K562 (cell line): ENCODE measurements around the gene MTREX. TPM values are rescaled to one million over a fixed set of nuclear protein-coding genes. Genes with fewer than 3 reads are reported as not detected.

Experiments used
- ATAC-seq: fragments of 200-7000 bp; cut with Tn5 transposase; 3 replicates; pipeline ENCODE4 v1.9.1; 2020; ENCODE audit warnings: moderate library complexity
- BruUV-seq: library from RNA; stranded (reverse); fragments of 400-500 nt; replicated peaks from 2 replicates; lab custom pipeline; 2021; lab: Mats Ljungman, UMichigan
- CTCF ChIA-PET: fragments of 300-600 bp; formaldehyde crosslinking; extraction: SDS; loops from one replicate; lab custom pipeline; 2021; ENCODE audit warnings: low intra/inter-chr PET ratio; lab: Yijun Ruan, JAX
- POLR2A ChIA-PET: fragments of 300-600, 350-650 bp; sonication (Branson Sonifier 250); formaldehyde crosslinking; extraction: SDS; loops from one replicate; lab custom pipeline; 2021; ENCODE audit warnings: antibody characterized with exemption, inconsistent platforms; lab: Yijun Ruan, JAX
- DNase-seq, 4 experiments: peaks; one replicate each; pipeline versions ENCODE4 v3.0.0 to v3.0.0-alpha.2; 2011 to 2018; ENCODE audit warnings: low spot score in 3 of 4, mixed read lengths in 3 of 4; ENCODE audit errors: extremely low read depth in 1 of 4
- FAIRE-seq: peaks from 2 replicates; lab custom pipeline; 2011; peaks lifted over from hg19 to GRCh38; lab: Jason Lieb, UNC
- H2AFZ ChIP-seq: 2 replicates; pipeline ENCODE4 v1.6.0; 2011; ENCODE audit warnings: low read depth, low read length, control low read depth, inconsistent platforms
- H3K27ac ChIP-seq: fragments of 200-600 bp; 3 replicates; pipeline ENCODE4 v1.8.0; 2011; ENCODE audit warnings: low read depth, mild to moderate bottlenecking, control low read depth, inconsistent platforms, low read length, moderate library complexity, mixed read lengths; ENCODE audit errors: extremely low read depth
- H3K27me3 ChIP-seq, 2 experiments: fragments of 300-600 bp in 1 of 2; 2 replicates in 1 of 2; 3 replicates in 1 of 2; pipeline versions ENCODE4 v1.6.0 to v1.8.0; 2011; ENCODE audit warnings: inconsistent platforms in 2 of 2, low read length in 2 of 2, mild to moderate bottlenecking in 1 of 2, mixed read lengths in 1 of 2, moderate library complexity in 1 of 2; ENCODE audit not compliant: control insufficient read depth in 2 of 2, insufficient read depth in 2 of 2
- H3K36me3 ChIP-seq: fragments of 300-600 bp; 3 replicates; pipeline ENCODE4 v1.8.0; 2011; ENCODE audit warnings: mild to moderate bottlenecking, low read length, inconsistent platforms; ENCODE audit not compliant: control insufficient read depth, insufficient read depth
- H3K4me1 ChIP-seq, 2 experiments: fragments of 200-600 bp in 1 of 2; replicated peaks in 1 of 2; 2 replicates in 1 of 2; 3 replicates in 1 of 2; pipeline versions ENCODE4 v1.5.1 to v1.8.0; 2011; ENCODE audit warnings: inconsistent platforms in 2 of 2, low read length in 2 of 2, mild to moderate bottlenecking in 1 of 2, mixed read lengths in 1 of 2, moderate library complexity in 1 of 2; ENCODE audit not compliant: control insufficient read depth in 2 of 2, insufficient read depth in 2 of 2
- H3K4me2 ChIP-seq: 2 replicates; pipeline ENCODE4 v1.6.1; 2011; ENCODE audit warnings: low read length, control low read depth, inconsistent platforms, mixed read lengths; ENCODE audit not compliant: insufficient read depth
- H3K4me3 ChIP-seq: fragments of 200-600 bp; sonication (generic), shearing (Covaris generic); 2 replicates; pipeline ENCODE4 v1.5.1; 2016; ENCODE audit warnings: control low read depth, inconsistent platforms
- H3K79me2 ChIP-seq: fragments of 200-600 bp; 3 replicates; pipeline ENCODE4 v1.8.0; 2011; ENCODE audit warnings: low read length, inconsistent platforms; ENCODE audit not compliant: control insufficient read depth, insufficient read depth
- H3K9ac ChIP-seq, 2 experiments: 2 replicates each; pipeline versions ENCODE4 v1.6.0 to v1.6.1; 2011; ENCODE audit warnings: low read depth in 2 of 2, low read length in 2 of 2, control low read depth in 1 of 2, inconsistent platforms in 1 of 2, mild to moderate bottlenecking in 1 of 2, mixed read lengths in 1 of 2; ENCODE audit not compliant: insufficient read depth in 1 of 2
- H3K9me1 ChIP-seq: one replicate; pipeline ENCODE4 v1.6.0; 2011; ENCODE audit warnings: inconsistent platforms, mild to moderate bottlenecking, low read length, moderate library complexity; ENCODE audit not compliant: control insufficient read depth, insufficient read depth
- H3K9me3 ChIP-seq: replicated peaks from 2 replicates; pipeline ENCODE4 v1.5.1; 2011; ENCODE audit warnings: low read depth, low read length, inconsistent platforms; ENCODE audit not compliant: control insufficient read depth, insufficient read depth
- H4K20me1 ChIP-seq: replicated peaks from 2 replicates; pipeline ENCODE4 v1.6.1; 2011; ENCODE audit warnings: low read length, inconsistent platforms, mixed read lengths; ENCODE audit not compliant: control insufficient read depth, insufficient read depth
- BHLHE40 ChIP-seq: IDR thresholded peaks from 2 replicates; pipeline ENCODE4 v1.6.1; 2011; ENCODE audit warnings: low read length, improper control_type of control experiment
- CBX3 ChIP-seq, 2 experiments: IDR thresholded peaks; 1 replicate in 1 of 2; 2 replicates in 1 of 2; pipeline ENCODE4 v1.6.1; 2012; ENCODE audit warnings: inconsistent platforms in 2 of 2, low read length in 2 of 2, borderline replicate concordance in 1 of 2, control low read depth in 1 of 2
- CXXC5 ChIP-seq: fragments of 250-450 bp; sonication (Bioruptor Pico); IDR thresholded peaks from 2 replicates; pipeline ENCODE4 v1.8.0; 2022; ENCODE audit warnings: inconsistent platforms, mild to moderate bottlenecking, moderate library complexity
- MECOM ChIP-seq: fragments of 250-450 bp; sonication (Bioruptor Pico); IDR thresholded peaks from 2 replicates; pipeline ENCODE4 v1.8.0; 2022; ENCODE audit warnings: inconsistent platforms
- MTA3 ChIP-seq: fragments of 450-650 bp; formaldehyde crosslinking; IDR thresholded peaks from 2 replicates; pipeline ENCODE4 v1.6.1; 2017; ENCODE audit warnings: mild to moderate bottlenecking, borderline replicate concordance
- OTX1 ChIP-seq: fragments of 450-650 bp; formaldehyde crosslinking; IDR thresholded peaks from 2 replicates; pipeline ENCODE4 v1.4.0; 2022; ENCODE audit warnings: mild to moderate bottlenecking
- SMARCB1 ChIP-seq: IDR thresholded peaks from 2 replicates; pipeline ENCODE4 v1.6.1; 2011; ENCODE audit warnings: improper control_type of control experiment, low read depth; ENCODE audit not compliant: insufficient read length
- ZNF584 ChIP-seq: fragments of 200-800 bp; sonication (Bioruptor generic); IDR thresholded peaks from 2 replicates; pipeline ENCODE4 v1.6.1; 2016; ENCODE audit warnings: low read depth, mild to moderate bottlenecking, missing genetic modification characterization, missing compliant biosample characterization
- WGBS: fragments of 100-300 bp; shearing (Covaris generic); methylation state at CpG from one replicate; pipeline ENCODE4 v1.1.6; 2016; ENCODE audit warnings: low coverage, mixed read lengths; ENCODE audit not compliant: insufficient coverage; ENCODE audit errors: missing lambda C conversion rate; 5-methylcytosine and 5-hydroxymethylcytosine counted together
- in situ Hi-C: fragments of 300-500 bp; cut with MboI; formaldehyde crosslinking; loops from 4 replicates; pipeline ENCODE4 v1.15.0; 2018; ENCODE audit warnings: inconsistent platforms, mixed read lengths
- intact Hi-C: fragments of 100-400 bp; cut with micrococcal nuclease; formaldehyde crosslinking; loops from 2 replicates; pipeline ENCODE4 v1.14.2; 2022
- polyA plus RNA-seq, 8 experiments: library from polyadenylated mRNA; depleted of rRNA in 4 of 8; stranded (reverse) in 5 of 8; unstranded in 3 of 8; fragments of >200 nt; fragmentation: Nextera tagmentation in 2 of 8; fragmentation: Illumina TruSeq in 1 of 8; extraction: Ambion mirVana in 2 of 8; extraction: Trizol in 1 of 8; gene quantifications; 2 replicates each; pipeline versions ENCODE4 v1.2.1 to v1.2.3, GENCODE V29; 2011 to 2014; ENCODE audit warnings: inconsistent platforms in 1 of 8, missing spikeins in 1 of 8
- total RNA-seq, 7 experiments: library from RNA; depleted of rRNA in 6 of 7; stranded (reverse); fragments of >200 nt in 6 of 7; fragmentation: Illumina TruSeq in 2 of 7; extraction: Trizol in 2 of 7; gene quantifications; 2 replicates each; pipeline versions ENCODE4 v1.2.1 to v1.2.3, GENCODE V29; 2011 to 2021; ENCODE audit warnings: low replicate concordance in 1 of 7
- TF ChIP-seq, protein P1 (sequence below): fragments of 250-450 bp; sonication (Bioruptor Pico); IDR thresholded peaks from 2 replicates; pipeline ENCODE4 v1.5.0; 2021
- TF ChIP-seq, protein P2 (sequence below): sonication (generic); formaldehyde crosslinking; IDR thresholded peaks from 2 replicates; pipeline ENCODE4 v1.8.0; 2022; ENCODE audit warnings: mild to moderate bottlenecking, low read depth, missing genetic modification reagents

MTREX gene
- total and polyA plus RNA-seq, 9 of the 15 experiments (the other 6 are each of a cell fraction or from before 2014, with no cell fraction given): 52.9 to 193 (median 150) TPM

DNA sequence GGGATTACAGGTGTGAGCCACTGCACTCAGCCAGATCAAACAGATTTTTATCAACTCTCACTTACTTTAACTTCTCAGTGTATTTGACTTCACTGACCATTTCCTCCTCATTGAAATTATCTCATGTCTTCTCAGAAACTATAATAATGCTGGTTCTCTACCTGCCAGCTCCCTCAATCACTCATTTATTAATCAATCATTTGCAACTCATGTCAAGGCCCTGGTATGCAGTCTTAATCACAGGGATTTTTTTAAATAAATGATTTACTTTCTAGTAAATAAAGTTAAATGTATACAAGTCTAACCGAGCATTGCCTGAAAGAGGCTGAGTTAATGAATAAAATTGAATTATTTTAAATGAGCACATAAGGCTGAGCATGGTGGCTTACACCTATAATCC lies 163.7 kb downstream of the MTREX start:
- in situ Hi-C loops: no loop called here
- 0% methylated on average over 1 of the region's 1 CpG for WGBS

More for the DNA sequence above, 163.7 kb downstream of the MTREX start:
- Histone ChIP-seq H3K27me3 (peaks cover 0 to 4% of the 10 kb centered on the region in 2 experiments; a peak in 1 of 5 replicates), H3K9ac (no peak overlapping the region), H3K36me3 (no peaks in the 10 kb centered on the region), H3K4me2 (no peak overlapping the region), H3K79me2 (no peaks in the 10 kb centered on the region), H3K27ac (no peak overlapping the region), H4K20me1 (no peaks in the 10 kb centered on the region), H3K4me1 (no peaks in the 10 kb centered on the region)
- no peak for DNase-seq
- no peak for FAIRE-seq
- BruUV-seq: no TSS peak
- intact Hi-C loops: no loop called here
- ChIA-PET CTCF (no interaction called here), POLR2A (no interaction called here)
- TF ChIP-seq CXXC5: no peak
- no peak for TF ChIP-seq ZNF584 (CRISPR knock-in tag)
- TF ChIP-seq SMARCB1: no peak
- TF ChIP-seq, protein P1, sequence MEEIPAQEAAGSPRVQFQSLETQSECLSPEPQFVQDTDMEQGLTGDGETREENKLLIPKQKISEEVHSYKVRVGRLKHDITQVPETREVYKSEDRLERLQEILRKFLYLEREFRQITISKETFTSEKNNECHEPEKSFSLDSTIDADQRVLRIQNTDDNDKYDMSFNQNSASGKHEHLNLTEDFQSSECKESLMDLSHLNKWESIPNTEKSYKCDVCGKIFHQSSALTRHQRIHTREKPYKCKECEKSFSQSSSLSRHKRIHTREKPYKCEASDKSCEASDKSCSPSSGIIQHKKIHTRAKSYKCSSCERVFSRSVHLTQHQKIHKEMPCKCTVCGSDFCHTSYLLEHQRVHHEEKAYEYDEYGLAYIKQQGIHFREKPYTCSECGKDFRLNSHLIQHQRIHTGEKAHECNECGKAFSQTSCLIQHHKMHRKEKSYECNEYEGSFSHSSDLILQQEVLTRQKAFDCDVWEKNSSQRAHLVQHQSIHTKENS (CRISPR knock-in tag): no peak
- TF ChIP-seq, protein P2, sequence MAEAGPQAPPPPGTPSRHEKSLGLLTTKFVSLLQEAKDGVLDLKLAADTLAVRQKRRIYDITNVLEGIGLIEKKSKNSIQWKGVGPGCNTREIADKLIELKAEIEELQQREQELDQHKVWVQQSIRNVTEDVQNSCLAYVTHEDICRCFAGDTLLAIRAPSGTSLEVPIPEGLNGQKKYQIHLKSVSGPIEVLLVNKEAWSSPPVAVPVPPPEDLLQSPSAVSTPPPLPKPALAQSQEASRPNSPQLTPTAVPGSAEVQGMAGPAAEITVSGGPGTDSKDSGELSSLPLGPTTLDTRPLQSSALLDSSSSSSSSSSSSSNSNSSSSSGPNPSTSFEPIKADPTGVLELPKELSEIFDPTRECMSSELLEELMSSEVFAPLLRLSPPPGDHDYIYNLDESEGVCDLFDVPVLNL (CRISPR knock-in tag): no peak
- TF ChIP-seq CBX3 (IDR thresholded peaks at IDR 0.05; ENCODE audit: borderline replicate concordance in 1 of 2, low read length in 2 of 2): no peak
- no peak for TF ChIP-seq OTX1 (CRISPR knock-in tag)
- no peak for TF ChIP-seq BHLHE40
- TF ChIP-seq MECOM (CRISPR knock-in tag): no peak
- TF ChIP-seq MTA3: no peak
- TF ChIP-seq, all 486 proteins: peak for 0
- Histone ChIP-seq H3K4me3 (no peak overlapping the region), H2AFZ (no peak overlapping the region), H3K9me3 (no peaks in the 10 kb centered on the region), H3K9me1 (no peaks in the 10 kb centered on the region)
- no peak for ATAC-seq
